AG08395 (cell line): ENCODE data around the gene ADORA2A.

Experiments
- DNase-seq: peaks from one replicate; pipeline ENCODE4 v3.0.0; 2012; ENCODE audit warnings: mixed read lengths, low spot score

The ADORA2A gene

DNA sequence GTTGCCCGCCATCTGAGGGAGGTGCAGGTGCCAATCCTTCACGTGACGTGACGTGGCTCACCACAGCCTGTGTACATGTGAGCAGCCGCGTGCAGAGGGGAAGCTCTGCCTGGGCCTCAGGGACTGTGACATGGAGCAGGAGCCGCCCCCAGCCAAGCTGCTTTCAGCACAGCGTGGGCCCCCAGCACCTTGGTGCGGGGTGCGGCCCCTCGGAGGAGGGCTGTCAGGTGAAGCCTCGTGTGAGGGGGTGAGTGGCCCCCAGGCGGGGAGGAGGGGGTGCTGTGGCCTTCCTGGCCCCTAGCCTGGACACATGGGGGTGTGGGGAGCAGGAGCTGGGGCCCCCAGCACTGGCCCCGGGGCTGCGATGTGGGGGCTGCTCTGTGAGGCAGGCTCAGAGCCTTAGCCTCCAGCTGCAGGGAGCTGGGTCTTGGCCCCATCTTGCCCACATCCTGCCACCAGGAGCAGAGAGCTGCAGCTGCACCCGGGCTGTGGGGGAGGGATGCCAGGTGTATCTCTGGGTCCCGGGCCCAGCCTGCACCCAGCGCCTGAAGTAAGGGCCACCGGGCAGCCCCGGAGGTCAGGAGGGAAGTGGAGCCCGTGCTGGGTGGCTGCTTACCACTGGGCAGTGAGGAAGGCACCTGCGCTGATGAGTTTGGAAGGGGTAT lies at the start of gene ADORA2A:
Gene ADORA2A, plus strand, starts transcription at position 100 of the 665 bp plus-strand sequence. CDS start 5,806 bp downstream, outside the sequence.
- no peak for DNase-seq

DNA sequence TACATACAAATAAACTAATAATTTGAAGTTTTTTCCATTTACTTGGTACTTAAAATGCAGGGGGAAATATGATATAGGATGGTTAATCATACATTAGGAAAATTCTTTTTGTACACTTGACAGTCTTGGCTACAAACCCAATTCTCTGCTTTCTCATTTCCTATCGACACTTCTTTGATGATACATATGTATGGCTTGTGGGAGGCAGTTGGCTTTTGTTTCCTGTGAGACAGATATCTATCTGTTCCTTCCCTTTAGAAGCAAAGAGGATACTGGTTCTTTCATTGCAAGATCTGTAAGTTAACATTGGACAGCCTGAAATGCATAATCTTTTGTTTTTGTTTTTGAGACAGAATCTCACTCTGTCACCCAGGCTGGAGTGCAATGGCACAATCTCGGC lies 47.9 kb upstream of the ADORA2A start:
- no peak for DNase-seq

DNA sequence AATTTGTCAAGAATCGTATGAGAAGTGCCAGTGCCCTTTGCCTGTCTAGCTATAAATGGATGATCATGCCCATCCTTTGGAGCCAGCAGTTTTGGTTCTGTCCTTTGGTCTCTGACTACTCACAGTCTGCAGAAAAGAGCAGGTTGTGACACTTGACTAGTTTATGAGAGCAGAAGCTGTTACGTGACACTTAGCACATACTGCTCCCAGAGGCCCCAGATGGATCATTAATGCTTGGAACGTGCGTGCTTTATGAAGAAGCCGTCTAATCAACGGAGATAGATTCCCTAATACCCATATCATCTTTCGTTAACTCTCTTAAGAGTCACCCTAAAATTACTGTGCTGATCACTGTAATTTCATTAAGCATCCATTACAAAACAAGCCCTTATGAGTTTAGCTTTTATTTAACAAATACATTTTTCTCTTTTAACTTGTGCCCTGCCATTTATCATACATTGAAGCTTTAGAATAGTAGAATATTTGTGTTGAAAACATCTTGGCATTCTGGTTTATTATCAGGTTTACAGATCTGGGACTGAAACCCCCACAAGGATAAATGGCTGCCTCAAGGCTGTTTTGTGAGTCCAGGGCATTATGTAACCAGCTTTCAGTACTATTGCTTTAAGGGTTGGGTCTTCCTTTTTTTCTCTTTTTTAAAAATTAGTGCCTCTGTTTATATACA lies 47.0 kb upstream of the ADORA2A start:
- DNase-seq = no peak

DNA sequence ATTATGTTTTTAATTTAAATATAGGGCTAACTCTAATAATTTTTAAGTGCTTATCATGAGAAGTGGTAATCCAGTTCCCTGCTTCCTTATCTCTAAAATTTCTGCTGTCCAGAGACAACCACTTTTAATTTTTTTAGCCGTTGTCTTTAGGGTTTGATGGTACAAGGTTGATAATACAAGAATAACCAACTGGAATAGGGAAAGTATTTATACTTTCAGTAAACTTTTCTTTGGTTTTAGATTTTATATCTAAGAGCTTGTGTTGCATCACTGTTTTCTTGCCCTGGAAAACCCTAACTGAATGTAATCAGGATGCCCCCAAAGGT lies 46.5 kb upstream of the ADORA2A start:
- DNase-seq = no peak

DNA sequence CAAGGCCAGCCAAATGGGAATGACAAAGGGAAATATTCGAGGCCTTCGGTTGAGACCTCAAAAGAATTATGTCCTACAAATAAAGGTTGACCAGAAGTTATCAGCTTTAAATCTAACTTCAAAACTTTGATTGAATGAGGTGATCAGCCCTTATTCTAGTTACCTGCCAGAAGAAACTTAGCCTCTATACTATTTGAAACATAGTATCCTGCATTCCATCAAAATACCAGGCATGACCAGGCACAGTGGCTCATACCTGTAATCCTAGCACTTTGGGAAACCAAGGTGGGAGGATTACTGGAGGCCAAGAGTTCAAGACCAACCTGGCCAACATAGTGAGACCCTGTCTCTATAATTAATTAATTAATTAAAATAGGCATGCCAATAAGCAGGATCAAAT lies 44.3 kb upstream of the ADORA2A start:
- DNase-seq = no peak

DNA sequence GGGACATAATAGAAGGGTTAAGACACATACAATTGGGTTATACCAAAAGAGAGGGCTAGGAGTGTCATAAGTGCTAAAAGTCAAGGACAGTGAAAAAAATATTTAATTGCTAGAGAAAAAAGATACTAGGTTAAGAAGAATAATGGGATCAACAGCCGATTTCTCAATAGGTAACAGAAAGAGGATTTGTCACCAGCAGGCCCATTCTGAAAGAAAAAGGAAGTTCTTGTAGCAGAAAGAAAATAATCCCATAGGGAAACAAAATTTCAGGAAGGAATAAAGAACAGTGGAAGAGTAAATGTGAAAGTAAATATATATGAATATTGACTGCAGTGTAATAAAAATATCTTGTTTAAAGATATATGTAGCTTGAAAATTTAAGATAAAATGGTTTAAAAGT lies 43.3 kb upstream of the ADORA2A start:
- DNase-seq = no peak

DNA sequence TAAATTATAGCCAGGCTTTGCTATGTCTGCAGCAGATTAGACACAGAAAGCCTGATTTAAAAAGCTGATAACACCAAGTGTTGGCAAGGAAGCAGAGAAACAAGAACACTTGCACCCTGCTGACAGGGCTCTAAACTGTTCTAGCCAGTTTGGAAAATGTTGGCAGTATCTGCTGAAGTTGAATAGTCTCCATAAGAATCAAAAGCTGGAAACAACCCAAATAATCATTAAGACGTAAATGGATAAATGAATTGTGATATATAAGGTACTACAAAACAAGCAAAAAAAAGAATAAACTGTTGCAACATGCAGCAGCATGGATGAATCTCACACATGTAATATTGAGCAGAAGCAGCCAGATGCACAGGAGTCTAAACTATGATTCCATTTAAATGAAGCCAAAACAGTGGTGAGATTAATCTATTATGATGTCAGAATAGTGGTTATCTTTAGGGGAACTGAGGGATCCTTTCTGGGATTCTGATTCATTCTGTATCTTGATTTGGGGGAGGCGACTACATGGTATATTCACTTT lies 40.4 kb upstream of the ADORA2A start:
- DNase-seq = no peak

DNA sequence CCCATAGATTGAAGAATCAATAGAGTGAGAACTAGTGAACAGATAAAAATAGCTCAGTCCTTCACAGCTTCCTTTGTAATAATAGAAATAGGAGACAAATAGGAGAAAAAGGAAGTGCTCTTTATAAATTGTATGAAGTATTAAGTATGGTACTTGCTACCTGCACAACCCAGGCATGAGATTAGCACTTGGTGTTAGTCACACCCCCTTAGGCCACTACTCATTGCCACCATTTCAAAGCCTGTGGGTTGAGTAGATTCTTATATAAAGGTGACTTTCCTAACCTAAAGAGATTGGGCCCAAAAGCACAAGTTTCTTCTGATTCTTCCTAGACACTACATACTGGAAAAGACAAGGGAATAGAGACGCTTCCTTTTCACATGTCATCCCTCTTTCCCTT lies 37.7 kb upstream of the ADORA2A start:
- no peak for DNase-seq

DNA sequence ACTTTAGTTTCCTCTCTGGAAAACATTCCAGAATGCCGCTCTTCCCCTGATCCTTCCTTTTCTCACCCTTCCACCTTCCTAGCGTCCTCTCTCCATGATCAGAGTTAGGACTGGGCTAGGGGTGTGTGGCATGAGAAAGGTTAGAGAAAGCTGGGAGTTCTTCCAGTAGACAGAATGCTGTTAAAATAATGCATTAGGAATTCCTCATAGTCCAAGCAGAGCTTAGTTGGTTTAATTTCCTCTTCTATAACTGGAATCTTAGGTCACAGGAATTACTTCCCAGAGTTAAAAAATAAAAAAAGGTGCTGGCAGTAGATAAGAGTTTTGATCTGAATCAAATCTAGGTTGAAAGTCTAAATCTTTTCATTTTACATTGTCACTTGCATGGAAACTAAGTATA lies 37.2 kb upstream of the ADORA2A start:
- no peak for DNase-seq

DNA sequence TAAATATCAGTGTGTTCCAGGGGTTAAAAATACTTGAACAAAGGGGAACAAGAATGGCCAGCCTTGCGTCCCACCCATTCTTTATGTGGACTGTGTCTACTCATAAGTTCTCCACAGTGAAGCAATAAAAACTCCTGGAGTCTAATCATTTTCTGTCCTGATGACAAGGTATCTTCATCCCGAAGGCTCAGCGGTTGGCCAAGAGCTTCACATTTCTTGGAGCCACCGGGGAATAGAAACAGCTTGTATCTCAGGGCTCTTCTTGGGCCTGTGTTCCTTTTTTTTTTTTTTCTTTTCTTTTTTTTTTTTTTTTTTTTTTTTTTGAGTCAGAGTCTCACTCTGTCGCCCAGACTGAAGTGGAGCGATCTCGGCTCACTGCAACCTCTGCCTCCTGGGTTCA lies 36.8 kb upstream of the ADORA2A start:
- DNase-seq = no peak

DNA sequence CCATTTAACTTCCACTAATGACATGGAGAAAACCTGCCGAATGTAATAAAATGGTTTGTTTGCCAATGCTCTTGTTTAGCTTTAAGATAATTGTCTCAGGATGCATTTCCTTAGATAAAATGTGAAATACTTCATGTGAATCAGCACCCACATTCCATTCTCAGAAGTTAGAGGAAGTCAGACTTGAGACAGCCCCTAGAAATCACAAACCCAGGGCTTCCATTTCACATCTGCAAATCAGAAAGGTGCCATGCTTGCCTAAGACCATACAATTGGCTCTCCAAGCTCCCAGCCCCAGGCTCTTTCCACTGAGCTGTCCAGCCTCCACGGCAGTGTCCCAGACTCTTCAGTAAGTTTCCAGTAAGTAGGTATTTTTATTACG lies 35.6 kb upstream of the ADORA2A start:
- DNase-seq = peak; percentile 58

DNA sequence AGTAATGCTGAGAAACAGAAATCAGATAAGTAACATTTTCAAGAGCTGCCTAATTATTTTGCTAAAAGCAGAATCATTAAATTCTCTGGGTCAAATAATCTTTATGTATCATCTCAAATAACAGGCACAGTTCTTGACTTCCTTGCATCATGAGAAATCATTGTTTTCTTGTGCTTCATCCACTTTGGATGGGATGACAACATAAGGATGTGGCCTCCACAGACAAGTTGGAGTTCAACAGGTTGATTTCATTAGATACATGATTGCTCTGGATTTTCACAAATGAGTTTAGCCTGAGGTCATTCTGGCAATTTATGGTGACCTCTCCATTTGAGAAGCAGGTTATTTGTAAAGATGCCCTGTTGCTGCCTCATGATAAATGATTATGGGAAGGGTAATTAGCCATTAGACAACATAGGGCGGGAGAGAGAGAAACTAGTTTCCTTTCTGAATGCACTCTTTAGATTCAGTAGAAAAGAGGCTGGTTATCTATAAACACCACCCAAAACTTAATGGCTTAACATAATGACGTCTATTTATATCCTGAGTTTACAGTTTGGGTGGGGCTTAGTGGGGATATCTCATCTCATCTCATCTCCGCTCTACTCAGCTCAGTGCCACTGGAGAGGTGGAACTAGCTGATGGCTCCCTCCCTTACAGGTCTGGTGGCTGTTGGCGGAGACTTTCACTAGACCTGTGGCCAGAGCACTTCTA lies 35.0 kb upstream of the ADORA2A start:
- no peak for DNase-seq

DNA sequence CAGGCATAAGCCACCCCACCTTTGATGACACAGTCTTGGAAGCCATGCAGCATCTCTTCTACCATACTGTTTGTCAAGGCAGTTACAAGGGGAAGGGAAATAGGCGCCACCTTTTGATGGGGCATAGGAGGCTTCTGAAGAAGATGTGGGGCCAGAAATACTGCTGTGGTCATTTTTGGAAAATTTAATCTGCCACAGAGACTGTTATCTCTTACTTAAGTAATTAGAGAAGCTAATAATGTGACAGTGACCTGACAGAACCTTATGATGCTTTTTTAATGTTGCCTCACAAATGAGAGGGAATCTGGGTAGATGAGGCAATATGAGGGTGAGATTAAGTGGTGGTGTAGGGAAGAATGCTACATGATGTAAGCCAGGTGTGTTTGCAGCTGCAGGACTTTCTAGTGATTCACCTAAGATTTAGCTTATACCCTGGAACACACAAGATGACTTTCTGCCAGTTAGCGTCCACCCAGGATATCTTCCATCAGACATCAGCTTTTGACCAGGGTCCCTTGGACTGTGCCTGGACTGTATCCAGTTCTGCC lies 34.3 kb upstream of the ADORA2A start:
- no peak for DNase-seq

DNA sequence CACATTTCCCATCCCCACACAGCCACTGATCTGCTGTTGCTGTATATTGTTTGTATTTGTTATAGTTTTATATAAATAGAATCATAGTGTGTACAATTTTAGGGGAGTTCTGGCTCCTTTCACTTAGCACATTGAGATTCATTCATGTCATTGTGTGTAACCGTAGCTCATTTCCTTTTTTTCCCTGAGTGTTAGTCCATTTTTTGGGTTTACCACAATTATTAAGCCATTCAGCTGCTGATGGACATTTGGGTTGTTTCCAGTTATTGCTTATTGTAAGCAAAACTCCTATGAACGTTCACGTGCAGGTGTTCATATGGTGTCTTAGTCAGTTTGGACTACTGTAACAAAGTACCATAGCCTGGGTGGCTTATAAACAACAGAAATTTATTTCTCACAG lies 33.6 kb upstream of the ADORA2A start:
- no peak for DNase-seq

DNA sequence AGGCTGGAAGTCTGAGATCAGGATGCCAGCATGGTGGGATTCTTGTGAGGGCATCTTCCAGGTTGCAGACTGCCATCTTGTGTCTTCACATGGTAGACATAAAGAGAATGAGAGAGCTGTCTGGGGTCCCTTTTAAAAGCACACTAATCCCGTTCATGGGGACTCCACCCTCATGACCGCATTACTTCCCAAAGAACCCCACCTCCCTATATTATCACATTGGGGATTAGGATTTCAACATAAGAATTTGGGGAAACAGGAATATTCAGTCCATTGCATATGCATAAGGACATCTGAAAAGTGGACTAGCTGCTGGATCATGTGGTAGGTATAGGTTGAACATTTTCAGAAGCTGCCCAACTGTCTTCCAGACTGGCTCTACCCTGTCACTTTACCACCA lies 33.1 kb upstream of the ADORA2A start:
- no peak for DNase-seq

DNA sequence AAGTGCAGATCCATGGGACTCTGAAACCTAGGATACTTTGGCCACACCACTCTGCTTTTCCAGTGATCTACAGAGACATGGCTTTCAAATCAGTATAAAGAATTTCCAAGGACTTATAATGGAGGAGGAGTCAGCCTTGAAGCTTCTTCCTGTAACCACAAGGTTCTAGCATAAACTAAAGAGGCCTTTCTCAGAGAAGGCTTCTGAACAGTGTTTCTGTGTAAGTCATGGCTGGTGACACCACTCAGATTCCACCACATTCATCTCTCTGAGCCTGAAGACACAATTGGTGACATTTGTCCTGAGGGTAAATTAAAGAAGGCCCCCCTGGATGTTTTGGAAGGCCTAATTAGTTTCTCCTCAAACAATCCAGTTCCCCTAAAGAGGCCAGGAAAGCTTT lies 29.0 kb upstream of the ADORA2A start:
- DNase-seq = no peak

DNA sequence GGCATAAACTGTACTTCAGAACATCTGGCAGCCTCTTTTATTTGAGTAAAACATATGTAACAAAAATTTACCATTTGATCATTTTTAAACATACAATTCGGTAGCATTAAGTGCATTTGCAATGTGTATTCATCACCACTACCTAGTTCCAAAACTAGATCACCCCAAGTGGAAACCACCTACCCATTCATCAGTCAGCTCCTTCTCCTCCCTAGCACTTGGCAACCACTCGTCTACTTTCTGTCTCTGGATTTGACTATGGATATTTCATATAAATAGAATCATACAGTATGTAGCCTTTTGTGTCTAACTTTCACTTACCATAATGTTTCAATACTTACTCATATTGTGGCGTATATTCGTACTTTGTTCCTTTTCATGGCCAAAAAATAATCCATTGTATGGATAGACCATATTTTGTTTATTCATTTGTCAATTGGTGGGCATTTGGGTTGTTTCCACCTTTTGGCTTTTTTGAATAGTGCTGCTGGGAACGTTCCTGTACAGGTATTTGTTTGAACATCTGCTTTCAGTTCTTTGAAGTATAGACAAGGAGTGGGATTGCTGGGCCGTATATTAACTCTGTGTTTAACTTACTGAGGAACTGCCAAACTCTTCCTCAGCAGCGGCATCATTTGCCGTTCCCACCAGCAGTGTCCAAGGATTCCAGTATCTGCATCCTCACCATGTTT lies 27.2 kb upstream of the ADORA2A start:
- no peak for DNase-seq

DNA sequence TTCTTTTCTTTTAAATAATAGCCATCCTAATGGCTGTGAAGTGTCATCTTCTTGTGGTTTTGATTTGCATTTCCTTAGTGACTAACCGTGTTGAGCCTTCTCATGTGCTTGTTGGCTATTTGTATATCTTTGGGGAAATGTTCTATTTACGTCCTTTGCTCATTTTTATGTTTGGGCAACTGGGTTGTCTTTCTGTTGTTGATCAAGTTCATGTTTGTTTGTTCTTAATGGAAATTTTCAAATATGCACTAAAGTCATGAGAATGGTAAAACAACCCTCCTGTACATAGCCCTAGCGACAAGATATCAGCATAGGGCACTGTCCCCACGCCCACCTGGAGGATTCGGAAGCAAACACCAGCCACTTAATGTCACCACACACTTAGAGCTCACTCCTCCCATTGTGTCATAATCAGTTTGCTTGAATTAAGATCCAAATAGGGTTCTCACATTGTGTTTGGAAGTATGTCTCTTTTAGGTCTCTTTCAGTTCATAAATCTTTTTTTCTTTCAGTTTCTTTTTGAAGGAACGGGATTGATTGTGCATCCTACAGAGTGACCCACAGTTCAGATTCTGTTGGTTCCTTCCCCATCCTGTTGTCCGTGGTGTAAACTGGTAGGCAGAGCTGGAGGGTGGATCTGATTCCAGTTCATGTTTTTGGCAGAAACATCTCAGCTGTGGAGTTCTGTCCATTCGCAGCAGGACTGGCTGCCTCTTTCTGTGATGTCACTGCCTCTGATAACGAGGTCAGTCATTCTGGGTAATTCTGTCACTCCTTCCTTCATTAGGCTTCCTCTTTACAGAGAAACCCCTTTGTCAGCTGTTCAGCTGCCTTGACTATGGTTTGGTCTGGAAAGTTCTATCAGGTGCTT lies 26.4 kb upstream of the ADORA2A start:
- DNase-seq = no peak

DNA sequence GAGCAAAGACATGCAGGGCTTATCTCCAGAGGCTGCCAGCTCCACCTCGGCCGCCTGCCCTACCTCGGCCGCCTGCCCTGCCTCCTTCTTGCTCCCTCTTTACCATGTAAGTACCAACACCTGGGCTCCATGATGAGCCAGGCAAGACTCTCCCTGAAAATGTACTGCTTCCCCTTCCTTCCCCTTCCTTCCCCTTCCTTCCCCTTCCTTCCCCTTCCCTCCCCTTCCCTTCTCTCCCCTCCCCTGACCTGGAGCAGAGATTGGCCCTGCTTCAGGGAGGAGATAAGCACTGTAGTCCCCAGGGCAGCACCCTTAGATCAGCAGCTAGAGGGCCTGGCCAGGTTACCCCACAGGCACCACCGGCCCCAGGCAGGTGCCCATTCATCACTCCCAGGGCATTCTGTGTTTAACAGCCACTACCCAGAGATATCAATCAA lies 25.4 kb upstream of the ADORA2A start:
- no peak for DNase-seq

DNA sequence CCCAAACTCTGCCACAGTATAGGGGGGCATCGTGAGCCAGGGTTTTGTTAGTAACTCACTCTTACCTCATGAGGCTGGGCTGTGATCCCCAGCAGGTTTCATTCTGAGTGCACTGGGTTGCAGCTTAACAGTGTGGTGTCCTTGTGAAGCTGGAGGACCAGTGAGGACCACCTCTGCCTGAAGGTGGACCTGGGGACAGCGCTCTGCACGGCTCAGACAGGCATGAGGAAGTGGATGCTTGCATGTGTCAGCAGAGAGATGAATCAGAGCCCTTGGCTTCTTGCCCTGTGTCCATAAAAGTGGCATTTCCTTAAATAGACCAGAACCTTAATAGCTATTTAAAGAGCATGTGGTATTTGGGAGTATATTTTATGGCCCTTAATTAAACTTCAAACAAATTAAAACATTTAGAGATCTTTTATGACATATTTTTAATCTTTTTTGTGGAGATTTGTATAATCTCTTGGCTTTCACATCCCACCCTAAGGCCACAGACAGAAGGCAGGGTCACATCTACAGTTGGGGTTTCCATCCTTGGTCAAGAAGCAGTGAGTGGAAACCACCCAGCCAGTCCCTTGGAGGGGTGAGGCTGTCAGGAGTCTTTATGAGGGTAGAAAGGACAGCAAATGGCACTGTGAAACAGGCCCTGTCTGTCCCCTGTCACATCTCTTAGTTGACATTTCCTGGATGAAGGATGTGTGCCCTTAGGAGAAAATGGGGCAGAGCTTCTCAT lies 24.8 kb upstream of the ADORA2A start:
- DNase-seq = peak; percentile 85

DNA sequence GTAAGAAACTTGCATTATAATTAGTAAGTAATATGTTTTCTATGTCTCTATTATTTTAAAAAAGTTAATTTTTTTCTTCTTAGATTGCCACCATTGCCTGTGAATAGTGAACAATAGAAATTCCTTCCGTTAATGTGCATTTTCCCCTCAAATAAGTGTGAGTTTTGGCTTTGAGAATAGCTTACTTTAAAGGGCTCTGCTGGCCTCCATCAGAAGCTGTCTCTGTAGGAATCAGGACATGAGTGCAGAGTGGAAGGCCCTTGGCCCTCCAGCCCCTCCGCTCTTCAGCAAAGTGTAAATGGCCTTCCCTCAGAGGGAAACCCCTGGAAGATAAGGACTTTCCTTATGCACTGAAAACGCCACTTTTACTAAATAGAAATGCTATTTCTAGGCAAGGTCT lies 24.1 kb upstream of the ADORA2A start:
- no peak for DNase-seq
